SU-DHL-6 (cell line): ENCODE results near the gene PTPRN2.

ENCODE experiments used
- H2AFZ ChIP-seq: fragments of 200-600 bp; sonication (generic); 2 replicates; pipeline ENCODE4 v1.6.1; 2014; ENCODE audit warnings: low read depth, mild to moderate bottlenecking, moderate library complexity, mixed read lengths, antibody characterized with exemption, low read length; ENCODE audit not compliant: severe bottlenecking
- H3F3A ChIP-seq: fragments of 200-600 bp; shearing (Covaris generic); 2 replicates; pipeline ENCODE4 v1.6.0; 2016; ENCODE audit warnings: antibody characterized with exemption, mild to moderate bottlenecking; ENCODE audit not compliant: insufficient read depth
- H3K27ac ChIP-seq: fragments of 200-600 bp; sonication (generic); 2 replicates; pipeline ENCODE4 v1.5.1; 2016; ENCODE audit warnings: low read depth, mild to moderate bottlenecking, low read length, moderate library complexity, mixed read lengths
- H3K27me3 ChIP-seq: fragments of 200-600 bp; sonication (generic), shearing (Covaris generic); 2 replicates; pipeline ENCODE4 v1.6.0; 2014; ENCODE audit warnings: mild to moderate bottlenecking, low read length
- H3K36me3 ChIP-seq: fragments of 200-600 bp; sonication (generic); 2 replicates; pipeline ENCODE4 v1.6.1; 2014; ENCODE audit warnings: mild to moderate bottlenecking, low read length, mixed read lengths
- H3K4me2 ChIP-seq: fragments of 300-600, 200-600 bp; shearing (Covaris generic), sonication (generic); 2 replicates; pipeline ENCODE4 v1.6.0; 2014; ENCODE audit warnings: low read length, low read depth, mild to moderate bottlenecking; ENCODE audit not compliant: poor library complexity, severe bottlenecking
- H3K4me3 ChIP-seq: fragments of 200-600 bp; sonication (generic); 2 replicates; pipeline ENCODE4 v1.5.1; 2014; ENCODE audit warnings: antibody characterized with exemption, low read length, mild to moderate bottlenecking, mixed read lengths; ENCODE audit not compliant: insufficient read depth, poor library complexity, severe bottlenecking
- H3K79me2 ChIP-seq: fragments of 200-600 bp; sonication (generic); 2 replicates; pipeline ENCODE4 v1.6.1; 2014; ENCODE audit warnings: mild to moderate bottlenecking, low read length, moderate library complexity; ENCODE audit not compliant: insufficient read depth
- H3K9ac ChIP-seq: fragments of 200-600 bp; sonication (generic); 2 replicates; pipeline ENCODE4 v1.7.0; 2014; ENCODE audit warnings: mild to moderate bottlenecking, low read length
- H3K9me2 ChIP-seq: fragments of 200-600 bp; sonication (generic); replicated peaks from 2 replicates; pipeline ENCODE4 v1.6.1; 2014; ENCODE audit warnings: low read length; ENCODE audit not compliant: insufficient read depth
- H3K9me3 ChIP-seq: fragments of 200-600 bp; sonication (generic); 2 replicates; pipeline ENCODE4 v1.6.1; 2014; ENCODE audit warnings: low read length, mixed read lengths; ENCODE audit not compliant: insufficient read depth
- H4K20me1 ChIP-seq: fragments of 200-600 bp; sonication (generic); 2 replicates; pipeline ENCODE4 v1.6.1; 2014; ENCODE audit warnings: low read depth, mild to moderate bottlenecking, antibody characterized with exemption, low read length, moderate library complexity, mixed read lengths
- EZH2phosphoT487 ChIP-seq: fragments of 200-600 bp; sonication (generic), shearing (Covaris generic); conservative IDR thresholded peaks from 2 replicates; pipeline ENCODE4 v1.6.1; 2018; ENCODE audit warnings: mild to moderate bottlenecking, antibody characterized with exemption, low read length, moderate library complexity, mixed read lengths
- TF ChIP-seq, protein P1 (sequence below): fragments of 200-600 bp; sonication (generic); IDR thresholded peaks from one replicate; pipeline ENCODE4 v1.5.1; 2017; ENCODE audit warnings: antibody characterized with exemption, mild to moderate bottlenecking, low read length, moderate library complexity; ENCODE audit not compliant: insufficient read depth, poor library complexity, severe bottlenecking

Gene PTPRN2

DNA sequence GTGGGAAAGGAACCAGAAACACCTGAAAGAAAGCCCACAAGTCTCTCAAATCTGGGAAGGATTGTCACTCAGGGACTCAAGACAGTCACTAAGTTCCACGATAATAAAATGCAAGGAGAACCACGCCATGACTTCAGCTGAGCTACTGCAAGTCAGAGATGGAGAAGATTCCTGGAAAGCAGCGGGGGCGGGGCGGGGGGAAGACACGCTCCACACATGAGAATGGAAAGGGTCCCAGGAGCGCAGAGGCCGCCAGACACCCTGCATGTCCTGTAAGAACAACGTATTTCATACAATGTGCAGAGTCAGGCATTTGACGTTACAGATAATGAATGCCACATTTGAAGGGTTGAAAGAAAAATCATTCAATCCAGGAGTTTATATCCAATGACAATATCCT is 448.1 kb downstream of the PTPRN2 start:
- Histone ChIP-seq H3K27me3 (no peaks in the 10 kb centered on the region), H4K20me1 (no peaks in the 10 kb centered on the region), H3K27ac (no peak overlapping the region), H3K9me3 (no peaks in the 10 kb centered on the region), H2AFZ (no peak overlapping the region), H3K79me2 (no peaks in the 10 kb centered on the region), H3K9me2 (no peaks in the 10 kb centered on the region), H3K4me3 (no peak overlapping the region), H3K9ac (no peak overlapping the region), H3F3A (no peaks in the 10 kb centered on the region), H3K4me2 (no peak overlapping the region), H3K36me3 (no peaks in the 10 kb centered on the region)
- TF ChIP-seq, protein P1, sequence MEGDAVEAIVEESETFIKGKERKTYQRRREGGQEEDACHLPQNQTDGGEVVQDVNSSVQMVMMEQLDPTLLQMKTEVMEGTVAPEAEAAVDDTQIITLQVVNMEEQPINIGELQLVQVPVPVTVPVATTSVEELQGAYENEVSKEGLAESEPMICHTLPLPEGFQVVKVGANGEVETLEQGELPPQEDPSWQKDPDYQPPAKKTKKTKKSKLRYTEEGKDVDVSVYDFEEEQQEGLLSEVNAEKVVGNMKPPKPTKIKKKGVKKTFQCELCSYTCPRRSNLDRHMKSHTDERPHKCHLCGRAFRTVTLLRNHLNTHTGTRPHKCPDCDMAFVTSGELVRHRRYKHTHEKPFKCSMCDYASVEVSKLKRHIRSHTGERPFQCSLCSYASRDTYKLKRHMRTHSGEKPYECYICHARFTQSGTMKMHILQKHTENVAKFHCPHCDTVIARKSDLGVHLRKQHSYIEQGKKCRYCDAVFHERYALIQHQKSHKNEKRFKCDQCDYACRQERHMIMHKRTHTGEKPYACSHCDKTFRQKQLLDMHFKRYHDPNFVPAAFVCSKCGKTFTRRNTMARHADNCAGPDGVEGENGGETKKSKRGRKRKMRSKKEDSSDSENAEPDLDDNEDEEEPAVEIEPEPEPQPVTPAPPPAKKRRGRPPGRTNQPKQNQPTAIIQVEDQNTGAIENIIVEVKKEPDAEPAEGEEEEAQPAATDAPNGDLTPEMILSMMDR, result no peak
- no peak for TF ChIP-seq EZH2phosphoT487

DNA sequence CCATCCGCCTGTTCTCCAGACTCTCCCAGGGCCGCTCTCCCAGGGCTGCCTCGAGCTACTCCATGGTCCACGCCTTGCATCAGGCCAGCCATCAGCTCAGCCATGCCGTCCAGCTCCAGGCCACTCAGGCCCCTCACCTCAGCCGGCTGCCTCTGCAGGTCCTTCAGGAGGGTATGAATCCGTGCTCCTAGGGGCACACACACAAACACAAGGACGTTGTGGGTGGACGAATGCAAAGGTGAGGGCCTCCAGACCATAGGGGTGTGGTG is 449.4 kb downstream of the PTPRN2 start:
- Histone ChIP-seq H2AFZ (no peak overlapping the region), H3K9ac (no peak overlapping the region), H3K4me3 (no peak overlapping the region), H3F3A (no peaks in the 10 kb centered on the region), H3K4me2 (no peak overlapping the region), H3K27me3 (no peaks in the 10 kb centered on the region), H3K27ac (no peak overlapping the region), H3K36me3 (no peaks in the 10 kb centered on the region), H3K9me2 (no peaks in the 10 kb centered on the region), H3K79me2 (no peaks in the 10 kb centered on the region), H4K20me1 (no peaks in the 10 kb centered on the region), H3K9me3 (no peaks in the 10 kb centered on the region)
- TF ChIP-seq, protein P1, result no peak
- TF ChIP-seq EZH2phosphoT487, result no peak

DNA sequence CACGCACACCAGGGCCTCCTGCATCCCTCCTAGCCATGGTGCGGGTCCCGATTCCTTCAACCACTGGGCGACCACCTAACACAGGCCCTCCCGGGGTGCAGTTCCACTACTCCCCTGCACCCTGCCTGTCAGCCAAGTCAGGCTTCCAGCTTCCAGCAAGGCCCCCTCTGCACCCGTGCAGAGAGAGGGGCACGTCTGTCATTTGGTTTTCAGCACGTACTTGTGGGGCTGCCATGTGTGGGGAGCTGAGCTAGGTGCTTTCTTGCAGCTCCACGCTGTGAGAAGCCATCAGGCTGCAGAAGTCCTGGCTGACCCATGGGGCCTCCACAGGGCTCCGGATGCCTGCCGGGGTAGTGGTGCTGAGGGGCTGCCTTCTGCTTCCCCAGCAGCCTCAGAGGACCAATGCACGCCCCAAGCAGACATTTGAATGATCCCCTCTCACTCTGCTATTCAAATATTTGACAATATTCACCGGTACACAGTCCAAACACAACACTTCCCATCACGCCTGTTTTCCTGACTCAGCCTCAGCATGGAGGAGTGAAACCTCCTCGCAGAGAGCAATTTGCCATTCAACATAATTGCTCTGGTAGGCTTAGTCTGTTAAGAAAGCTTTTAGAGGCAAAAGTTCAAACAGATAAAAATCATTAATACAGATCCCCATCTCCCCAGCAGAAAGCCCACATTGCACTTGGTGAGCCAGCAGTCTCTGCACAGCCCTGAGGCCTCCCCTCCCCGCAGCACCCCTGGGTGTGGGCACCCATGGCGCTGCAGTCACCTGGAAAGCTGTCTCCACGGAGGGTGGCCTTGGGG is 449.9 kb downstream of the PTPRN2 start:
- Histone ChIP-seq H3K27me3 (no peaks in the 10 kb centered on the region), H3K9me3 (no peaks in the 10 kb centered on the region), H3F3A (no peaks in the 10 kb centered on the region), H3K79me2 (no peaks in the 10 kb centered on the region), H3K9me2 (no peaks in the 10 kb centered on the region), H3K4me2 (no peak overlapping the region), H2AFZ (no peak overlapping the region), H4K20me1 (no peaks in the 10 kb centered on the region), H3K36me3 (no peaks in the 10 kb centered on the region), H3K27ac (no peak overlapping the region), H3K4me3 (no peak overlapping the region), H3K9ac (no peak overlapping the region)
- no peak for TF ChIP-seq EZH2phosphoT487
- TF ChIP-seq, protein P1, result no peak
